ENCODE results near the gene SCYGR3.
"Not testable (repeated sequence)": the region's sequence is repeated elsewhere in the genome, so short reads cannot be mapped to it uniquely, and the experiment has no call there.

SCYGR3 gene

GRCh38 chr2:227614246-227614645, 394 bp downstream of the SCYGR3 start:
- in situ Hi-C loops (cut with MboI; ENCODE audit: low sequenced_read_pairs): no loop called here

- in situ Hi-C loops (cut with MboI; ENCODE audit: low sequenced_read_pairs): no loop called here
These were observed 1.4 kb downstream of the SCYGR3 start for GRCh38 chr2:227613272-227613660.

GRCh38 chr2:227612546-227613271, 1.9 kb downstream of the SCYGR3 start:
- in situ Hi-C loops (cut with MboI; ENCODE audit: low sequenced_read_pairs): no loop called here

GRCh38 chr2:227610123-227610522, 4.5 kb downstream of the SCYGR3 start:
- in situ Hi-C loops (cut with MboI; ENCODE audit: low sequenced_read_pairs): no loop called here

GRCh38 chr2:227608561-227609338, 5.9 kb downstream of the SCYGR3 start:
- in situ Hi-C loops (cut with MboI; ENCODE audit: low sequenced_read_pairs): no loop called here

GRCh38 chr2:227607941-227608340, 6.7 kb downstream of the SCYGR3 start:
- in situ Hi-C loops (cut with MboI; ENCODE audit: low sequenced_read_pairs): no loop called here

- in situ Hi-C loops (cut with MboI; ENCODE audit: low sequenced_read_pairs): no loop called here
These were observed 8.2 kb downstream of the SCYGR3 start for GRCh38 chr2:227606476-227606875.

GRCh38 chr2:227602358-227602757, 12.3 kb downstream of the SCYGR3 start:
- in situ Hi-C loops (cut with MboI; ENCODE audit: low sequenced_read_pairs): no loop called here

GRCh38 chr2:227598835-227599503, 15.7 kb downstream of the SCYGR3 start, which contains the start of gene SCYGR2:
Gene SCYGR2, plus strand, starts transcription at chr2:227598893. Its CDS starts 0 bp downstream, at chr2:227598893.
- in situ Hi-C loops (cut with MboI; ENCODE audit: low sequenced_read_pairs): not testable (repeated sequence)

GRCh38 chr2:227597998-227598397, 16.6 kb downstream of the SCYGR3 start:
- in situ Hi-C loops (cut with MboI; ENCODE audit: low sequenced_read_pairs): no loop called here

- in situ Hi-C loops (cut with MboI; ENCODE audit: low sequenced_read_pairs): no loop called here
These were observed 17.6 kb downstream of the SCYGR3 start for GRCh38 chr2:227597036-227597435.

- in situ Hi-C loops (cut with MboI; ENCODE audit: low sequenced_read_pairs): no loop called here
These were observed 18.8 kb downstream of the SCYGR3 start for GRCh38 chr2:227595797-227596196.

GRCh38 chr2:227592694-227593387, 21.8 kb downstream of the SCYGR3 start:
- in situ Hi-C loops (cut with MboI; ENCODE audit: low sequenced_read_pairs): no loop called here

GRCh38 chr2:227582369-227582768, 32.3 kb downstream of the SCYGR3 start:
- in situ Hi-C loops (cut with MboI; ENCODE audit: low sequenced_read_pairs): no loop called here

- in situ Hi-C loops (cut with MboI; ENCODE audit: low sequenced_read_pairs): no loop called here
These were observed 34.8 kb downstream of the SCYGR3 start for GRCh38 chr2:227579791-227580190.

GRCh38 chr2:227578642-227579041, 36.0 kb downstream of the SCYGR3 start:
- in situ Hi-C loops (cut with MboI; ENCODE audit: low sequenced_read_pairs): no loop called here

- in situ Hi-C loops (cut with MboI; ENCODE audit: low sequenced_read_pairs): no loop called here
These were observed 37.1 kb downstream of the SCYGR3 start for GRCh38 chr2:227577555-227577954.

- in situ Hi-C loops (cut with MboI; ENCODE audit: low sequenced_read_pairs): no loop called here
These were observed 37.8 kb downstream of the SCYGR3 start for GRCh38 chr2:227576812-227577211.

GRCh38 chr2:227576110-227576509, 38.5 kb downstream of the SCYGR3 start:
- in situ Hi-C loops (cut with MboI; ENCODE audit: low sequenced_read_pairs): no loop called here

GRCh38 chr2:227570615-227571014, 44.0 kb downstream of the SCYGR3 start:
- in situ Hi-C loops (cut with MboI; ENCODE audit: low sequenced_read_pairs): no loop called here

GRCh38 chr2:227568852-227569169, 45.8 kb downstream of the SCYGR3 start:
- in situ Hi-C loops (cut with MboI; ENCODE audit: low sequenced_read_pairs): no loop called here

Data from HL-60/S4 treated with retinoic acid at 250 ng/mL for 4 days and 3 days (cell line).